Measurements from ENCODE around the gene ATP1B2. TPM values are rescaled to one million over a fixed set of nuclear protein-coding genes. Genes with fewer than 3 reads are reported as not detected.

Gene ATP1B2
- total and polyA plus RNA-seq, 9 of the 15 experiments (the other 6 are each of a cell fraction or from before 2014, with no cell fraction given) = 0.23 to 6.0 (median 0.99) TPM

DNA sequence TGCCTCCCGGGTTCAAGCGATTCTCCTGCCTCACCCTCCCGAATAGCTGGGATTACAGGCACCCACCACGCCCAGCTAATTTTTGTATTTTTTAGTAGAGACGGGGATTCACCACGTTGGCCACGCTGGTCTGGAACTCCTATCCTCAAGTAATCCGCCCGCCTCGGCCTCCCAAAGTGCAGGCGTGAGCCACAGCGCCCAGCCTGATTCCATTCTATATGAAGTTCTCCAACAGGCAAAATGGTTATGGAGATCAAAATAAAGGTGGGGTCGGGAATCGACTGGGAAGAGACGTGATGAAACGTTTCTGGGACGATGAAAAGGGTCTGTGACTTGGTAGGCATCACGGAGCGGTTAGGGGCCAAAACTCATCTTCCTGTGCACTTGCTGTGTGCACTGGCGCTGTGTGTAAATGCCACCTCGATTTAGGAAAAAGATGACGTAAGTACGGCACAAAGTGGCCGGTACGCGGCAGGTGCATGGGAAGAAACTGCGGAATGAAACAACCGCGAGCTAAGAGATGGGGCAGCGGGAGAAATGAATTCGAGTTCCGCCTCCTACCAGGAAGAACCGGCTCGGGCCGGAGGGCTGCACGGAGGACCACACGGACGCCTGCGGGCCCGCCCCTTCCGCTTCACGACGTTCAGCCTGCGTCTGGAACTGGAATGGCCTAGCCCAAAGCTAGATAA is 35.0 kb downstream of the ATP1B2 start (continued):
- TF ChIP-seq HNRNPH1 (optimal IDR thresholded peaks at IDR 0.05; ENCODE audit: low read depth, low read length) (no peak), NFATC3 (IDR thresholded peaks at IDR 0.05) (no peak), SIRT6 (IDR thresholded peaks at IDR 0.05; ENCODE audit: low read depth, low read length) (no peak), ELF1 (tag; IDR thresholded peaks at IDR 0.05) (no peak), CBX5 (IDR thresholded peaks at IDR 0.05; ENCODE audit: borderline replicate concordance, low read depth) (no peak), ZNF75A (CRISPR knock-in tag; IDR thresholded peaks at IDR 0.05) (no peak), HNRNPL (IDR thresholded peaks at IDR 0.05; ENCODE audit: low read depth, low read length) (no peak), ZNF561 (CRISPR knock-in tag; conservative IDR thresholded peaks at IDR 0.05) (no peak), SMAD3 (CRISPR knock-in tag; conservative IDR thresholded peaks at IDR 0.05) (no peak), KAT2B (IDR thresholded peaks at IDR 0.05; ENCODE audit: low read depth, low read length) (no peak), PRMT5 (CRISPR knock-in tag; IDR thresholded peaks at IDR 0.05) (no peak), ZNF584 (CRISPR knock-in tag; IDR thresholded peaks at IDR 0.05; ENCODE audit: low read depth) (no peak), TFAM (CRISPR knock-in tag; conservative IDR thresholded peaks at IDR 0.05) (no peak)
- TF ChIP-seq, protein P1, sequence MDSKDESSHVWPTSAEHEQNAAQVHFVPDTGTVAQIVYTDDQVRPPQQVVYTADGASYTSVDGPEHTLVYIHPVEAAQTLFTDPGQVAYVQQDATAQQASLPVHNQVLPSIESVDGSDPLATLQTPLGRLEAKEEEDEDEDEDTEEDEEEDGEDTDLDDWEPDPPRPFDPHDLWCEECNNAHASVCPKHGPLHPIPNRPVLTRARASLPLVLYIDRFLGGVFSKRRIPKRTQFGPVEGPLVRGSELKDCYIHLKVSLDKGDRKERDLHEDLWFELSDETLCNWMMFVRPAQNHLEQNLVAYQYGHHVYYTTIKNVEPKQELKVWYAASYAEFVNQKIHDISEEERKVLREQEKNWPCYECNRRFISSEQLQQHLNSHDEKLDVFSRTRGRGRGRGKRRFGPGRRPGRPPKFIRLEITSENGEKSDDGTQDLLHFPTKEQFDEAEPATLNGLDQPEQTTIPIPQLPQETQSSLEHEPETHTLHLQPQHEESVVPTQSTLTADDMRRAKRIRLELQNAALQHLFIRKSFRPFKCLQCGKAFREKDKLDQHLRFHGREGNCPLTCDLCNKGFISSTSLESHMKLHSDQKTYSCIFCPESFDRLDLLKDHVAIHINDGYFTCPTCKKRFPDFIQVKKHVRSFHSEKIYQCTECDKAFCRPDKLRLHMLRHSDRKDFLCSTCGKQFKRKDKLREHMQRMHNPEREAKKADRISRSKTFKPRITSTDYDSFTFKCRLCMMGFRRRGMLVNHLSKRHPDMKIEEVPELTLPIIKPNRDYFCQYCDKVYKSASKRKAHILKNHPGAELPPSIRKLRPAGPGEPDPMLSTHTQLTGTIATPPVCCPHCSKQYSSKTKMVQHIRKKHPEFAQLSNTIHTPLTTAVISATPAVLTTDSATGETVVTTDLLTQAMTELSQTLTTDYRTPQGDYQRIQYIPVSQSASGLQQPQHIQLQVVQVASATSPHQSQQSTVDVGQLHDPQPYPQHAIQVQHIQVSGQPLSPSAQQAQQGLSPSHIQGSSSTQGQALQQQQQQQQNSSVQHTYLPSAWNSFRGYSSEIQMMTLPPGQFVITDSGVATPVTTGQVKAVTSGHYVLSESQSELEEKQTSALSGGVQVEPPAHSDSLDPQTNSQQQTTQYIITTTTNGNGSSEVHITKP (IDR thresholded peaks at IDR 0.05; ENCODE audit: partially characterized antibody) = no peak
- TF ChIP-seq, protein P2, sequence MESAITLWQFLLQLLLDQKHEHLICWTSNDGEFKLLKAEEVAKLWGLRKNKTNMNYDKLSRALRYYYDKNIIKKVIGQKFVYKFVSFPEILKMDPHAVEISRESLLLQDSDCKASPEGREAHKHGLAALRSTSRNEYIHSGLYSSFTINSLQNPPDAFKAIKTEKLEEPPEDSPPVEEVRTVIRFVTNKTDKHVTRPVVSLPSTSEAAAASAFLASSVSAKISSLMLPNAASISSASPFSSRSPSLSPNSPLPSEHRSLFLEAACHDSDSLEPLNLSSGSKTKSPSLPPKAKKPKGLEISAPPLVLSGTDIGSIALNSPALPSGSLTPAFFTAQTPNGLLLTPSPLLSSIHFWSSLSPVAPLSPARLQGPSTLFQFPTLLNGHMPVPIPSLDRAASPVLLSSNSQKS (CRISPR knock-in tag; IDR thresholded peaks at IDR 0.05) = no peak
- TF ChIP-seq, protein P3, sequence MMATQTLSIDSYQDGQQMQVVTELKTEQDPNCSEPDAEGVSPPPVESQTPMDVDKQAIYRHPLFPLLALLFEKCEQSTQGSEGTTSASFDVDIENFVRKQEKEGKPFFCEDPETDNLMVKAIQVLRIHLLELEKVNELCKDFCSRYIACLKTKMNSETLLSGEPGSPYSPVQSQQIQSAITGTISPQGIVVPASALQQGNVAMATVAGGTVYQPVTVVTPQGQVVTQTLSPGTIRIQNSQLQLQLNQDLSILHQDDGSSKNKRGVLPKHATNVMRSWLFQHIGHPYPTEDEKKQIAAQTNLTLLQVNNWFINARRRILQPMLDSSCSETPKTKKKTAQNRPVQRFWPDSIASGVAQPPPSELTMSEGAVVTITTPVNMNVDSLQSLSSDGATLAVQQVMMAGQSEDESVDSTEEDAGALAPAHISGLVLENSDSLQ (IDR thresholded peaks at IDR 0.05) = no peak
- TF ChIP-seq, protein P4, sequence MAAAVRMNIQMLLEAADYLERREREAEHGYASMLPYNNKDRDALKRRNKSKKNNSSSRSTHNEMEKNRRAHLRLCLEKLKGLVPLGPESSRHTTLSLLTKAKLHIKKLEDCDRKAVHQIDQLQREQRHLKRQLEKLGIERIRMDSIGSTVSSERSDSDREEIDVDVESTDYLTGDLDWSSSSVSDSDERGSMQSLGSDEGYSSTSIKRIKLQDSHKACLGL (CRISPR knock-in tag; IDR thresholded peaks at IDR 0.05; ENCODE audit: borderline replicate concordance, poor library complexity, severe bottlenecking) = no peak
- TF ChIP-seq, protein P5, sequence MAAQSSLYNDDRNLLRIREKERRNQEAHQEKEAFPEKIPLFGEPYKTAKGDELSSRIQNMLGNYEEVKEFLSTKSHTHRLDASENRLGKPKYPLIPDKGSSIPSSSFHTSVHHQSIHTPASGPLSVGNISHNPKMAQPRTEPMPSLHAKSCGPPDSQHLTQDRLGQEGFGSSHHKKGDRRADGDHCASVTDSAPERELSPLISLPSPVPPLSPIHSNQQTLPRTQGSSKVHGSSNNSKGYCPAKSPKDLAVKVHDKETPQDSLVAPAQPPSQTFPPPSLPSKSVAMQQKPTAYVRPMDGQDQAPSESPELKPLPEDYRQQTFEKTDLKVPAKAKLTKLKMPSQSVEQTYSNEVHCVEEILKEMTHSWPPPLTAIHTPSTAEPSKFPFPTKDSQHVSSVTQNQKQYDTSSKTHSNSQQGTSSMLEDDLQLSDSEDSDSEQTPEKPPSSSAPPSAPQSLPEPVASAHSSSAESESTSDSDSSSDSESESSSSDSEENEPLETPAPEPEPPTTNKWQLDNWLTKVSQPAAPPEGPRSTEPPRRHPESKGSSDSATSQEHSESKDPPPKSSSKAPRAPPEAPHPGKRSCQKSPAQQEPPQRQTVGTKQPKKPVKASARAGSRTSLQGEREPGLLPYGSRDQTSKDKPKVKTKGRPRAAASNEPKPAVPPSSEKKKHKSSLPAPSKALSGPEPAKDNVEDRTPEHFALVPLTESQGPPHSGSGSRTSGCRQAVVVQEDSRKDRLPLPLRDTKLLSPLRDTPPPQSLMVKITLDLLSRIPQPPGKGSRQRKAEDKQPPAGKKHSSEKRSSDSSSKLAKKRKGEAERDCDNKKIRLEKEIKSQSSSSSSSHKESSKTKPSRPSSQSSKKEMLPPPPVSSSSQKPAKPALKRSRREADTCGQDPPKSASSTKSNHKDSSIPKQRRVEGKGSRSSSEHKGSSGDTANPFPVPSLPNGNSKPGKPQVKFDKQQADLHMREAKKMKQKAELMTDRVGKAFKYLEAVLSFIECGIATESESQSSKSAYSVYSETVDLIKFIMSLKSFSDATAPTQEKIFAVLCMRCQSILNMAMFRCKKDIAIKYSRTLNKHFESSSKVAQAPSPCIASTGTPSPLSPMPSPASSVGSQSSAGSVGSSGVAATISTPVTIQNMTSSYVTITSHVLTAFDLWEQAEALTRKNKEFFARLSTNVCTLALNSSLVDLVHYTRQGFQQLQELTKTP (IDR thresholded peaks at IDR 0.05; ENCODE audit: low read depth in 1 of 2, partially characterized antibody in 2 of 2) = no peak
